Measurements from ENCODE around the gene PLXNA4.

DNA sequence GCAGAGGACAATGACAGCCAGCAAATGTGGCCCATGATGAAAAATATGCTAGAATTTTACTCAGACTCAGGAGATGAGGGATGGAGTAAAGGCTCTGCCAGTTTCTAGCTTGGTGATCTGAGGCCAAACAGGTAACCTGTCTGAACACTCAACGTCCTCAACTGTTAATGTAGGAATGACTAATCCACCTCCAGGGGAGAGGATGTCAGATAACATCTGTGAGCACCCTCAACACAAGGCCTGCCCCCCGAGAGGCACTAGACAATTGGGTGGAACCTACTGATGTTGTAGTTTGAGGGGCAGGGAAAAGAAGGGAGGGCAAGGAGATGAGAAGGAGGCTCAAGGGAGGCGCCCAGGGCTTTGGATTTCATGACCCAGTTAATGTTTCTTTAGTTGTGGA, 445.1 kb downstream of the PLXNA4 start:
- TF ChIP-seq, protein P1, sequence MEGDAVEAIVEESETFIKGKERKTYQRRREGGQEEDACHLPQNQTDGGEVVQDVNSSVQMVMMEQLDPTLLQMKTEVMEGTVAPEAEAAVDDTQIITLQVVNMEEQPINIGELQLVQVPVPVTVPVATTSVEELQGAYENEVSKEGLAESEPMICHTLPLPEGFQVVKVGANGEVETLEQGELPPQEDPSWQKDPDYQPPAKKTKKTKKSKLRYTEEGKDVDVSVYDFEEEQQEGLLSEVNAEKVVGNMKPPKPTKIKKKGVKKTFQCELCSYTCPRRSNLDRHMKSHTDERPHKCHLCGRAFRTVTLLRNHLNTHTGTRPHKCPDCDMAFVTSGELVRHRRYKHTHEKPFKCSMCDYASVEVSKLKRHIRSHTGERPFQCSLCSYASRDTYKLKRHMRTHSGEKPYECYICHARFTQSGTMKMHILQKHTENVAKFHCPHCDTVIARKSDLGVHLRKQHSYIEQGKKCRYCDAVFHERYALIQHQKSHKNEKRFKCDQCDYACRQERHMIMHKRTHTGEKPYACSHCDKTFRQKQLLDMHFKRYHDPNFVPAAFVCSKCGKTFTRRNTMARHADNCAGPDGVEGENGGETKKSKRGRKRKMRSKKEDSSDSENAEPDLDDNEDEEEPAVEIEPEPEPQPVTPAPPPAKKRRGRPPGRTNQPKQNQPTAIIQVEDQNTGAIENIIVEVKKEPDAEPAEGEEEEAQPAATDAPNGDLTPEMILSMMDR (IDR thresholded peaks at IDR 0.05) = no peak
- no peak for TF ChIP-seq POLR2A (IDR thresholded peaks at IDR 0.05)

All from gastroesophageal sphincter (tissue), 3 donors.